Vagina (tissue), 2 donors: ENCODE results near the gene CSNK2A1.

Source experiments
- CTCF ChIP-seq, 3 experiments: fragments of 450-650 bp in 2 of 3; fragments of 200-600 bp in 1 of 3; sonication (generic) in 1 of 3; IDR thresholded peaks; one replicate each; pipeline ENCODE4 v1.5.1; 2017 to 2019; ENCODE audit warnings: antibody characterized with exemption in 3 of 3, mild to moderate bottlenecking in 2 of 3, moderate library complexity in 2 of 3
- POLR2A ChIP-seq, 2 donors: fragments of 450-650 bp; IDR thresholded peaks; one replicate each; pipeline ENCODE4 v1.6.1; 2017; ENCODE audit warnings: antibody characterized with exemption in 2 of 2, mild to moderate bottlenecking in 2 of 2, moderate library complexity in 2 of 2

- TF ChIP-seq CTCF (IDR thresholded peaks at IDR 0.05) (no peak), POLR2A (IDR thresholded peaks at IDR 0.05) (no peak)
These were observed 99.5 kb downstream of the CSNK2A1 start for GRCh38 chr20:444117-444516.
